PC-3 (cell line): ENCODE results near the gene BAZ1A. TPM values are rescaled to one million over a fixed set of nuclear protein-coding genes. Genes with fewer than 3 reads are reported as not detected.

Source experiments
- ATAC-seq: fragments of 200-7000 bp; cut with Tn5 transposase; 2 replicates; pipeline ENCODE4 v1.9.1; 2020; ENCODE audit warnings: mild to moderate bottlenecking, moderate library complexity
- BruUV-seq: library from RNA; stranded (reverse); fragments of 400-500 nt; replicated peaks from 2 replicates; lab custom pipeline; 2021; lab: Mats Ljungman, UMichigan
- CTCF ChIA-PET: fragments of 300-600 bp; sonication (Branson Sonifier 250); formaldehyde crosslinking; loops from one replicate; lab custom pipeline; 2022; ENCODE audit warnings: antibody characterized with exemption; lab: Charles Lee
- POLR2A ChIA-PET: fragments of 300-600 bp; sonication (Branson Sonifier 250); formaldehyde crosslinking; loops from one replicate; lab custom pipeline; 2022; ENCODE audit warnings: antibody characterized with exemption; ENCODE audit not compliant: unreplicated experiment; lab: Charles Lee
- DNase-seq: peaks from one replicate; pipeline ENCODE4 v3.0.0-alpha.2; 2015
- H2AFZ ChIP-seq: fragments of 300-600 bp; sonication (generic); 2 replicates; pipeline ENCODE4 v1.6.0; 2016; ENCODE audit warnings: antibody characterized with exemption, low read length
- H3F3A ChIP-seq: fragments of 300-600 bp; sonication (generic); one replicate; pipeline ENCODE4 v1.6.0; 2017; ENCODE audit warnings: antibody characterized with exemption, low read length, control low read depth, mild to moderate bottlenecking; ENCODE audit not compliant: unreplicated experiment
- H3K27ac ChIP-seq: fragments of 300-600 bp; sonication (generic); 2 replicates; pipeline ENCODE4 v1.5.1; 2016; ENCODE audit warnings: mild to moderate bottlenecking, low read length
- H3K27me3 ChIP-seq: fragments of 300-600 bp; sonication (generic); 2 replicates; pipeline ENCODE4 v1.6.1; 2016; ENCODE audit warnings: low read length, mixed read lengths
- H3K36me3 ChIP-seq: fragments of 300-600 bp; sonication (generic); 2 replicates; pipeline ENCODE4 v1.6.1; 2016; ENCODE audit warnings: low read depth, mixed run types, low read length, mixed read lengths
- H3K4me1 ChIP-seq: fragments of 300-600 bp; sonication (generic); 2 replicates; pipeline ENCODE4 v1.5.1; 2016; ENCODE audit warnings: low read length; ENCODE audit not compliant: insufficient read depth
- H3K4me2 ChIP-seq: fragments of 300-600 bp; sonication (generic); 2 replicates; pipeline ENCODE4 v1.6.0; 2016; ENCODE audit warnings: low read length
- H3K4me3 ChIP-seq: fragments of 300-600 bp; sonication (generic); 2 replicates; pipeline ENCODE4 v1.5.1; 2016; ENCODE audit warnings: mild to moderate bottlenecking, low read length, mixed read lengths
- H3K79me2 ChIP-seq: fragments of 300-600 bp; sonication (generic); 2 replicates; pipeline ENCODE4 v1.6.1; 2017; ENCODE audit warnings: low read length, mixed read lengths
- H3K9ac ChIP-seq: fragments of 300-600 bp; sonication (generic); 2 replicates; pipeline ENCODE4 v1.6.0; 2016; ENCODE audit warnings: mild to moderate bottlenecking, low read length
- H3K9me2 ChIP-seq: fragments of 300-600 bp; sonication (generic); replicated peaks from 2 replicates; pipeline ENCODE4 v1.6.1; 2016; ENCODE audit warnings: mixed run types, low read length, mixed read lengths
- H3K9me3 ChIP-seq: fragments of 300-600 bp; sonication (generic); 2 replicates; pipeline ENCODE4 v1.6.1; 2016; ENCODE audit warnings: low read length, mixed read lengths
- H4K20me1 ChIP-seq: fragments of 300-600 bp; sonication (generic); 2 replicates; pipeline ENCODE4 v1.6.1; 2016; ENCODE audit warnings: low read length, mixed read lengths
- EZH2 ChIP-seq: fragments of 300-600 bp; sonication (generic); IDR thresholded peaks from one replicate; pipeline ENCODE4 v1.6.1; 2017; ENCODE audit warnings: antibody characterized with exemption, mild to moderate bottlenecking, low read length; ENCODE audit not compliant: unreplicated experiment
- EZH2phosphoT487 ChIP-seq: fragments of 300-600 bp; sonication (generic); IDR thresholded peaks from 2 replicates; pipeline ENCODE4 v1.6.1; 2018; ENCODE audit warnings: mild to moderate bottlenecking, antibody characterized with exemption, low read length, borderline replicate concordance
- intact Hi-C: fragments of 100-400 bp; cut with micrococcal nuclease; formaldehyde crosslinking; loops from 2 replicates; pipeline ENCODE4 v1.9.0; 2023
- total RNA-seq: library from RNA; depleted of rRNA; stranded (reverse); fragments of >200 nt; gene quantifications from 2 replicates; pipeline ENCODE4 v1.2.3, GENCODE V29; 2014
- TF ChIP-seq, protein P1 (sequence below): fragments of 300-600 bp; sonication (generic); conservative IDR thresholded peaks from 2 replicates; pipeline ENCODE4 v1.5.1; 2017; ENCODE audit warnings: antibody characterized with exemption, low read depth, mild to moderate bottlenecking, low read length

The BAZ1A gene
- total RNA-seq, 1 experiment from 2014 or later, result 24.7 TPM

DNA sequence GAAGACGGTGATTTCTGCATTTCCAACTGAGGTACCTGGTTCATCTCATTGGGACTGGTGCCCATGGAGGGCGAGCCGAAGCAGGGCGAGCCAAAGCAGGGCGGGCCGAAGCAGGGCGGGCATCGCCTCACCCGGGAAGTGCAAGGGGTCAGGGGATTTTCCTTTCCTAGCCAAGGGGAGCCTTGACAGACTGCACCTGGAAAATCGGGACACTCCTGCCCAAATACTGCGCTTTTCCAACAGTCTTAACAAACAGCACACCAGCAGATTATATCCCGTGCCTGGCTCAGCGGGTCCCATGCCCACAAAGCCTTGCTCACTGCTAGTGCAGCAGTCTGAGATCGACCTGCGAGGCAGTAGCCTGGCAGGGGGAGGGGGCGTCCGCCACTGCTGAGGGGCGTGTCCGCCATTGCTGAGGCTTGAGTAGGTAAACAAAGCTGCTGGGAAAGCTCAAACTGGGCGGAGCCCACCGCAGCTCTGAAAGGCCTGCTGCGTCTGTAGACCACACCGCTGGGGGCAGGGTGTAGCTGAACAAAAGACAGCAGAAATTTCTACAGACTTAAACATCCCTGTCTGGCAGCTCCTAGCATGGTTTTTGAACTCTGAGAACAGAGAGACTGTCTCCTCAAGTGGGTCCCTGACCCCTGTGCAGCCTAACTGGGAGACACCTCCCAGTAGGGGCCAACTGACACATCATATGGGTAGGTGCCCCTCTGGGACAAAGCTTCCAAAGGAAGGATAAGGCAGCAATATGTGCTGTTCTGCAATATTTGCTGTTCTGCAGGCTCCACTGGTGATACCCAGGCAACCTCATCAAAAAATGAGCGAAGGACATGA, 77.2 kb downstream of the BAZ1A start:
- no peaks in the 10 kb centered on the region for H3F3A ChIP-seq
- no peaks in the 10 kb centered on the region for H3K79me2 ChIP-seq
- H2AFZ ChIP-seq, result no peak overlapping the region
- no peak overlapping the region for H3K4me3 ChIP-seq
- H3K9me3 ChIP-seq, result no peaks in the 10 kb centered on the region
- peaks cover 30% of the 10 kb centered on the region for H3K36me3 ChIP-seq
- no peak overlapping the region for H3K27ac ChIP-seq
- TF ChIP-seq EZH2 (no peak), EZH2phosphoT487 (no peak)
- TF ChIP-seq, protein P1, sequence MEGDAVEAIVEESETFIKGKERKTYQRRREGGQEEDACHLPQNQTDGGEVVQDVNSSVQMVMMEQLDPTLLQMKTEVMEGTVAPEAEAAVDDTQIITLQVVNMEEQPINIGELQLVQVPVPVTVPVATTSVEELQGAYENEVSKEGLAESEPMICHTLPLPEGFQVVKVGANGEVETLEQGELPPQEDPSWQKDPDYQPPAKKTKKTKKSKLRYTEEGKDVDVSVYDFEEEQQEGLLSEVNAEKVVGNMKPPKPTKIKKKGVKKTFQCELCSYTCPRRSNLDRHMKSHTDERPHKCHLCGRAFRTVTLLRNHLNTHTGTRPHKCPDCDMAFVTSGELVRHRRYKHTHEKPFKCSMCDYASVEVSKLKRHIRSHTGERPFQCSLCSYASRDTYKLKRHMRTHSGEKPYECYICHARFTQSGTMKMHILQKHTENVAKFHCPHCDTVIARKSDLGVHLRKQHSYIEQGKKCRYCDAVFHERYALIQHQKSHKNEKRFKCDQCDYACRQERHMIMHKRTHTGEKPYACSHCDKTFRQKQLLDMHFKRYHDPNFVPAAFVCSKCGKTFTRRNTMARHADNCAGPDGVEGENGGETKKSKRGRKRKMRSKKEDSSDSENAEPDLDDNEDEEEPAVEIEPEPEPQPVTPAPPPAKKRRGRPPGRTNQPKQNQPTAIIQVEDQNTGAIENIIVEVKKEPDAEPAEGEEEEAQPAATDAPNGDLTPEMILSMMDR, result no peak
- intact Hi-C loops, result no loop called here
- H4K20me1 ChIP-seq, result no peaks in the 10 kb centered on the region
- 0 out of 2 replicates have a peak, but pooled peaks have one; percentile 29 for ATAC-seq
- DNase-seq, result no peak
- H3K27me3 ChIP-seq, result no peaks in the 10 kb centered on the region
- BruUV-seq, result no TSS peak
- no peaks in the 10 kb centered on the region for H3K9me2 ChIP-seq
- POLR2A ChIA-PET, result no interaction called here
- H3K9ac ChIP-seq, result no peak overlapping the region
- CTCF ChIA-PET, result no interaction called here
- H3K4me1 ChIP-seq, result no peaks in the 10 kb centered on the region
- no peak overlapping the region for H3K4me2 ChIP-seq

DNA sequence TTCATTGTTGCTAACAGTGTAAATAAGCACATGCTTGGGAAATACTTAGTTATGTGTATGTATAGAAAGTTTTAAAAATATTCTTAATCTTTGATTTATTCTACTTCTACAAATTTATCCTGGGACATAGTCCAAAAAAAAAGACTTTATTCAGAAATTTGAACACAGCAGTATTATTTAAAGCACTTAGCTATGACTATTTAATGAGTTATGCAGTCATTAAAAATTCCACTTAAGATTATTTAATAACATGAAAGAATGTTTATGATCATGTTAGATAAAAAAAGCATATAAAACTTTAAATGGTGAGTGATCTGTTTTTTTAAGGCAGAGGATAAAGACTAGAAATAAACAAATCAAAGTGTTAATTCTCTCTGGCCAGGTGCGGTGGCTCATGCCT, 78.3 kb downstream of the BAZ1A start:
- no peaks in the 10 kb centered on the region for H3K79me2 ChIP-seq
- POLR2A ChIA-PET, result no interaction called here
- no peak overlapping the region for H3K4me3 ChIP-seq
- no peaks in the 10 kb centered on the region for H3K27me3 ChIP-seq
- H3K36me3 ChIP-seq, result peaks cover 24% of the 10 kb centered on the region
- TF ChIP-seq EZH2, result no peak
- no peak overlapping the region for H3K9ac ChIP-seq
- DNase-seq (no peak), ATAC-seq (no peak)
- no peak overlapping the region for H3K27ac ChIP-seq
- intact Hi-C loops, result no loop called here
- no TSS peak for BruUV-seq
- H3F3A ChIP-seq, result no peaks in the 10 kb centered on the region
- H3K9me2 ChIP-seq, result no peaks in the 10 kb centered on the region
- H3K4me1 ChIP-seq, result no peaks in the 10 kb centered on the region
- no peaks in the 10 kb centered on the region for H4K20me1 ChIP-seq
- no peak overlapping the region for H3K4me2 ChIP-seq
- no peaks in the 10 kb centered on the region for H3K9me3 ChIP-seq
- CTCF ChIA-PET, result no interaction called here
- H2AFZ ChIP-seq, result no peak overlapping the region

DNA sequence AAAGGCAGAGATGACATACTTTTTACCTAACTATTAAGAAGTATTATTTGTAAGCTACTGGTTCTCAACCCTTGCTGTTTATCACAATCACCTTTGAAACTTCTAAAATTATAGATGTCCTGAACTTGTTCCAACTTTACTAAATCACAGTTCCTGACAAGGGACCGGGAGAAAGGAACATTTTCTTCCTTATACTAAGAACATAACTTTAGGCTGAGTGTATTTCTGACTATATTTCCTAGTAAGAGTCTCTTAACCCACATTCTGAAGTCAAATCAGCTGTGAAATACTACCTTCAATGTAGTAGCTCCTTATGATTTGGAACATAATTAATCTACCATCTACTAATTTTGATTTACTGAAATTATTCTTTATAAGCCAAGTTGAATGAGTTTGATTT, 80.2 kb downstream of the BAZ1A start:
- intact Hi-C loops, result no loop called here
- Histone ChIP-seq H3K36me3 (peaks cover 21% of the 10 kb centered on the region), H3K9me3 (no peaks in the 10 kb centered on the region), H3K27me3 (no peaks in the 10 kb centered on the region), H3K4me3 (no peak overlapping the region), H4K20me1 (no peaks in the 10 kb centered on the region), H3K4me1 (no peaks in the 10 kb centered on the region), H3F3A (no peaks in the 10 kb centered on the region), H3K4me2 (no peak overlapping the region), H3K9me2 (no peaks in the 10 kb centered on the region), H3K27ac (no peak overlapping the region), H3K9ac (no peak overlapping the region), H3K79me2 (no peaks in the 10 kb centered on the region), H2AFZ (no peak overlapping the region)
- ChIA-PET CTCF (no interaction called here), POLR2A (no interaction called here)
- DNase-seq, result no peak
- no TSS peak for BruUV-seq
- ATAC-seq, result no peak
- TF ChIP-seq, protein P1, result no peak
- TF ChIP-seq EZH2phosphoT487 (no peak), EZH2 (no peak)
